Measurements from ENCODE around the gene RPS6KA5.
"Not testable (repeated sequence)": the region's sequence is repeated elsewhere in the genome, so short reads cannot be mapped to it uniquely, and the experiment has no call there.

Gene RPS6KA5

DNA sequence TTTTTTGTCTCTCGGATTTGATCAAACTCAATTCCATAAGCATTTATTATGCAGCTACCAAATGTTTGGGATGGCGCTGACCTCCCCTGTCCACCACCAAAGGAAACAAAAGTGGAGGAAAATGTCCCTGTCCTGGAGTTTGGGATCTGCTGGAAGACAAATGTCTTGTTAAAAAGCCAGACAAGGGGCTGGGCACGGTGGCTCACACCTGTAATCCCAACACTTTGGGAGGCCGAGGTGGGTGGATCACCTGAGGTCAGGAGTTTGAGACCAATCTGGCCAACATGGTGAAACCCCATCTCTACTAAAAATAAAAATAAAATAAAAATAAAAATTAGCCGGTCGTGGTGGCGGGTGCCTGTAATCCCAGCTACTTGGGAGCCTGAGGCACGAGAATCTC lies 221.9 kb downstream of the RPS6KA5 start:
- DNase-seq (ENCODE audit: low read depth in 4 of 4, low spot score in 1 of 4), result not testable (repeated sequence)

DNA sequence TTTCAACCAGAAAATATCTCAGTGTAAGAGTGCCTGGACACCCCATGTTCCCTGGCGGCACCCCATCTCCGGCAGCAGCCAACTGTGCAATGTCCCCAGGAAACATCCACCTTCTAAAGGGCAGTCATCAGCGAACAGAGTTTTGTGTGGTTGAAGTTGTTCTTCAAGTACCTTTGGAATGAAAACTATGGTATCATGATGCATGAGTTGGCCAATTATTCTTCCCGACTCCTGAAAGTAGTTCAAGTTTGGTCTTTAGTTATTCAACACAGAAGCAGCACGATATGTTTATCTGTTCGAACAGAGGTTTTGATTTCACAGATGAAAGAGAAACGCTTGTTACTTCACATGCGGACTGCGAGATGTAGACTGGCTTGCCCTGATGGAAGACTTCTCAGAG lies 223.1 kb downstream of the RPS6KA5 start:
- no peak for DNase-seq (ENCODE audit: low read depth in 4 of 4, low spot score in 1 of 4)

DNA sequence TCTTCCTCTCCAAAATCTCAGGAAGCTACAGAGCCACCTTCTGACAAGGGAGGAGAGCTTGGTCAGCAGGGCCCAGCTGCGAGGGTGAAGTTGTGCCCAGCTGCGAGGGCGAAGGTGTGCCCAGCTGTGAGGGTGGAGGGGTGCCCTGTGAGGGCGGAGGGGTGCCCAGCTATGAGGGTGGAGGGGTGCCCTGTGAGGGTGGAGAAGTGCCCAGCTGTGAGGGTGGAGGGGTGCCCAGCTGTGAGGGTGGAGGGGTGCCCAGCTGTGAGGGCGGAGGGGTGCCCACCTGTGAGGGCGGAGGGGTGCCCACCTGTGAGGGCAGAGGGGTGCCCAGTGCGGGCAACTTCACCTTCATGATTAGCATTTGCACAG lies 223.8 kb downstream of the RPS6KA5 start:
- DNase-seq (ENCODE audit: low read depth in 4 of 4, low spot score in 1 of 4), result no peak

DNA sequence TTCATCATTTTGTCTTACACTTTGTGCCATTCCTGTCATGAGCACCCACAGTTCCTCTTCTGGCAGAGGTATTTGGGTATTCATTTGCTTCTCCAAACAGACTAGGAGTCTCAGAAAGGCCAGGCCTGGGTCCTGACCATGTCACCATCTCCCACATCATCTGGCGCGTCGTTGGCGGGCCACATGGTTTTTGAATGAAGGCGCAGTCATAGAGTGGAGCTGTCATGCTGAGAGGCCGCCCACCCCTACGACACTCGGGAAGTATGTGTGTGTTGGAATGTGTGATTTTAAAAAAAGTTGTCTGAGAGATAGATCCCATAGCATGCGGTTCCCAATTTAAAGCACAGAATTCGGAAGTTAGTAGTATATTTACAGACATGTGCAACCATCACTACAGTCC lies 228.6 kb downstream of the RPS6KA5 start:
- no peak for DNase-seq (ENCODE audit: low read depth in 4 of 4, low spot score in 1 of 4)

DNA sequence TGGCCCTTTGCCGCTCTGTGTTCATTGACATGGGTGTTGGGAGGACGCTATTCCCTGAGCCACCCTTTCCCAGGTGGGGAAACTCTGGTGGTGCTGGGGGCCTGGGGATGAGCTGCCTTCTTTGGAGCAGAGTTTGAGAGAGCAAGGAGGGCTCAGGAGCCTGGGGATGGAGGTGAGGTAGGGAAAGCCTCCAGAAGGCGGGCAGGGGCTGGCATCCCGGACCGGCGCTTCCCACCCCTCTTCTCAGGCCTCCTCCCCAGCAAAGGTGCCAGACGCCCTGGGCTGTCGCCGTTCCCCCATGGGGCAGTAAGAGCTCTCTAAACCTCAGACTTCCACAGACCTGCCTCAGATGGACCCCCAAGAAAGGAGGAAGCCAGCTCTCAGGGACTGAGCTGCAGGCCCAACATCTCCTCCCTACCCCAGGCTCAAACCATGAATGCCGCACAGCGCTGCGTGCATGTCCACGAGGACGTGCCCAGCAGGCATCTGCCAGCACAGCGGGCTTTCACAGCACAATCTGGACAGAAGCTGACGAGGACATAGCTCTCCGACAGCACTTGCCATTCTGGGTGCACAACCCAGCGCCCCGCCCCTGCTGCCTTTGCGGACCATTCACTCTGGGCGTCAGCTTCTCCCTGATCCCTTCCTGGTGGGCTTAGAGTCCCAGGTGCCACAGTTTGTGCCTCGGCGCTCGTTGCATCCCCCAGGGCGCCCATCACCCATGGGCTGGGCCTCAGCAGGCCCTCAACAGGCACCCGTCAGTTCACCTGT lies 229.3 kb downstream of the RPS6KA5 start:
- no peak for DNase-seq (ENCODE audit: low read depth in 4 of 4, low spot score in 1 of 4)

DNA sequence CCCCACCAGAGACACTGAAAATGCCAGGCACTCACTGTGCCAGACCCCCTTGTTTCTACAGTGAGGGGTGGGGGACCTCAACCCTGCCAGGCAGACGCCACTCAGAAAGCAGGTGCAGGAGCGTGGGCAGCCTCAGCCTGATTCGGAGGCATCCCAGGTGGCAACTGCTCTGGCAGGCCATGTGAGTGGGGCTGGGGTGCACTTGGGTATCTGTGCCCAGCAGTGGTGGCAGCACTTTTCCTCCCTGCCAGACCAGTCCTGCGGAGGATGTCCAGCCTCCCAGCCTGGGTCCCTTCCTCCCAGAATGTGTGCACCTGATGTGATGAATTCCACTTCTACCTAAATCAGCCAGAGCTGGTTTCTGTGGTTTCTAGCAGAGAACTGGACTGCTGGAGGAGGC lies 230.8 kb downstream of the RPS6KA5 start:
- no peak for DNase-seq (ENCODE audit: low read depth in 4 of 4, low spot score in 1 of 4)

DNA sequence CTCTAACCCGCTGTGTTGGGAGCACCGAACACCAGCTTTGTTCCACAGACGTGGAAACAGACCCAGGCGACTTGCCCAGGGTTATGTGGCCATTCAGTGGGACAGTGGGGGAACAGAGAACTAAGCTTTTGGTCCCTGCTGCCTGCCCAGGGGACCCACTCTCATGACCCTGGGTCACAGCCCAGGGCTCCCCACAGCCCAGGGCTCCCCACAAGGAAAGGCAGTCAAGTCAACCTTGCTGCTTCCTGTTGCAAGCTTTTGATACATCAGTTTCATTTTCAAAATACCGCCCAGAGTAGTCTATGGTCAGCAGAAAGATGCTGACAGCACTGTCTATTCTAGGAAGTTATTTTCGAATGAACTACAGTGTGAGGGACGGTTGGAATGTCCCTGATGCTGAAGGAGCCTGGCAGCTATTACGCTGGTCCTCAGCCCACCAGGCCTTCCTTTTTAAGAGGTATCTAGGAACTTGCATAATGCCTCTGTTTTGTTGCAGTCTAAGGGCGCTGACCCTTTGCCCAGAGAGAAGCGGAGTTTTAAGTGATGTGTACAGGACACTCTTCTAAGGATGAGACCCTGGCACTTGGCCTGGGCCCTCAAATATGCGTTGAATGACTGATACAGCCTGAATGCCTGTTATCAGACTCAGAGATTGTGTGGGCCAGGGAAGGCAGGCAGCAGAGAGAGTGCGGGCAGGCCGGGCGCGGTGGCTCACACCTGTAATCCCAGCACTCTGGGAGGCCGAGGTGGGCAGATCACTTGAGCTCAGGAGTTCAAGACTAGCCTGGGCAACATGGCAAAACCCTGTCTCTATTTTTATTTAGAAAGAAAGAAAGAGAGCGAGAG lies 231.6 kb downstream of the RPS6KA5 start:
- no peak for DNase-seq (ENCODE audit: low read depth in 4 of 4, low spot score in 1 of 4)

DNA sequence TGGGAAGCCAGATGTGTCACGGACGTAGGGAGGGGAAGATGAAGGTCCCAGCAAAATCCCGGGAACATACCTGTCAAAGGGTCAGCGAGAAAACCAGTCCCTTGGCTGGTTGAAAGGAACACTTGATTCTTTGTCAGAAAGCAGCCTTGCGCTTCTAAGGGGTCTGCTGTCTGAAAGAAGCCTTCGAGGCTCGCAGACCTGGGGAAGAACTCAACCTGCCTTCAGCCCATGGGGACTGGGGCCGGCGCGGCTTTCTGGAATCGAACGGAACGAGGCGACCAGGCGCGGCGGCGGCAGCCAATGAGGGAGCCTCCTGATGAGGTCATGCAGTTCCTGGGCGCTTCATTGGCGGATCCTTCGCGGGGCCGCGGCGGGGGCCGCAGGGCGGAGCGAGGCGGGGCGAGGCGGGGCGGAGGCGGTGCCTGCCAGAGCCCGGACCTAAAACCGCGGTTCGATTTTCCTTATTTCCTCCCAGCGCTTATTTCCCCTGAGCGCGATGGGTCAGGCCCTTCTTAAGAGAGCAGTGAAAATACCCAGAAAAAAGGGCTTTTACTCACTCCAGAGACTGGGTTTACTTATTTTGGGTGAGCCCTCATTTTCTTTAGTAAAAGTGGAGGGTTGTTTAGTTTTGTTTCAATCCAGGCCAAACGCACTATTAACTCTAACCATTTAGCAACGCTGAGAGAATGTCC lies 232.4 kb downstream of the RPS6KA5 start:
- peak; percentile 79 to 88 (median 85) for DNase-seq (ENCODE audit: low read depth in 4 of 4, low spot score in 1 of 4)

DNA sequence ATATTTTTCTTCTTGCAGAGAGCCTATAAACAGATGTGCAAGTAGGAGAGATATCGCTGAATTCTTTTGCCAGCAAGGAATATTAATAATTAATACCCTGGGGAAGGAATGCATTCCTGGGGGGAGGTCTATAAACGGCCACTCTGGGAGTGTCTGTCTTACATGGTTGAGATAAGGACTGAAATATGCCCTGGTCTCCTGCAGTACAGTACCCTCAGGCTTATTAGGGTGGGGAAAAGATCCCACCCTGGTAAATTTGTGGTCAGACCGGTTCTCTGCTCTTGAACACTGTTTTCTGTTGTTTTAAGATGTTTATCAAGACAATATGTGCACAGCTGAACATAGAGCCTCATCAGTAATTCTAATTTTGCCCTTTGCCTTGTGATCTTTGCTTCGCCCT lies 236.9 kb downstream of the RPS6KA5 start:
- not testable (repeated sequence) for DNase-seq (ENCODE audit: low read depth in 4 of 4, low spot score in 1 of 4)

DNA sequence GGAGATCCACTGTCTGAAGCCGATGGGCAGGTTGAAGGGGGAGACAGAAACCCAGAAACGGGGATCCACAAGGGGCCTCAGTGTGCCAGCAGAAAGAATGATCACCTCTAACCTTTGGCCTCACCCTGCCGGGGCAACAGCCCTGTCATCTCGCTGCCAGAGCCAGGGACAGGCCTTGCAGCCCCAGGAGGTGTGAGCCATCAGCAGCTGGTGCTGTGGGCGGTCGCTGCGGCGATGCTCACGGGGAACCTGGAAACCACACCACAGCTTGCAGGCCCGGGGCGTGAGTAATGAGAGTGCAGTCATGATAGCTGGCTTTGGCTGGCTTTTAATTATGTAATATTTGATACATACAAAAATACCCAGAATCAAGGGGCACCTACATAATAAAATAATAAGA lies 239.5 kb downstream of the RPS6KA5 start:
- peak; percentile 45 to 63 (median 60) for DNase-seq (ENCODE audit: low read depth in 4 of 4, low spot score in 1 of 4)

DNA sequence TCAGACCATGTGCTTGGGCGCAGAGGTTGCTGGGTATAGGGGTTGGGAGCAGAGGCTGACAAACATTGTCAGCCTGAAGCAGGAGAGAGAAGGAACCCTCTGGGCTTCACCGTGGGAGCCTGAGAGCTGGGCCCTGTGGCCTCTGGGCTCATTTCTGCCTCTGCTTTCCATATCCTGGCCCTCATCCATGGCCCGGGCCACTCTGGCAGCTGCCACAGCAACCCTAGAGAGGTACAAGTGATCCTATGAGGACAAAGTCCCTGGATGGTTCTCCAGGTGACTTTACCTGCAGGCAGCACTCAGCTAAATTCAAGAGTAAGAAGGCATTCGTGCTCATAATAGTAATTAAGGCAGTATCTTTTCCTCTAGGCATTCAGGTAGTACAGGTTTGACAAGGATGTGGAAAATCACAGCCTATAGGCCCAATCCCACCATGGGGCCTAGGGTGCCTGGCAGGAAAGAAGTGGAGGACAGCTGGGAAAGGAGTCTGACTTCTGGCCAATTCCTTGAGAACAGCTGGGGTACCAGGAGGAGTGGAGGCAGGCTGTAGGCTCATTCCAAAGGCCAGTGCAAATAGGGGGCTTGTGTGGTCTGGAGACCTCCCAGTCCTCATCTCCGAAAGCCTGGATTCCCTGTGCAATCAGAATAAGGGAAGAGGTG lies 240.6 kb downstream of the RPS6KA5 start:
- no peak for DNase-seq (ENCODE audit: low read depth in 4 of 4, low spot score in 1 of 4)

DNA sequence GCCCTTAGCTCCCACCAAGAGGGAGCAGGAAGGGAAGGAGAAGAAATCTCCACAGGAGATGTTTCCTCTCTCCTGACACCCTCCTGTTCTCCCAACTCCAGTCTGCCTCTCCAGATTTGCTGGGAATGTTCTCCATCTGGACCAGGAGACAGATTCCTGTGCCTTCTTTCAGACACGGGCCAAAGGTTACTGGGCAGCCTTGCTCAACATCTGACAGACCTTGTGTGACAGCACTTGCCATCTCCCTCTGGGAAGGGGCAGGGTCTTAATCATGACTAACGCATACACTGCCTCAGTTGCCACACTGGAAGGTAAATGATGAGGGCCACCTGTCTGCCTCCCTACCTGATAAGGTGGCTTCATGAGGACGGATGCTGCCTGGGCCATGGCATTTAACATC lies 241.7 kb downstream of the RPS6KA5 start:
- DNase-seq (ENCODE audit: low read depth in 4 of 4, low spot score in 1 of 4), result no peak

DNA sequence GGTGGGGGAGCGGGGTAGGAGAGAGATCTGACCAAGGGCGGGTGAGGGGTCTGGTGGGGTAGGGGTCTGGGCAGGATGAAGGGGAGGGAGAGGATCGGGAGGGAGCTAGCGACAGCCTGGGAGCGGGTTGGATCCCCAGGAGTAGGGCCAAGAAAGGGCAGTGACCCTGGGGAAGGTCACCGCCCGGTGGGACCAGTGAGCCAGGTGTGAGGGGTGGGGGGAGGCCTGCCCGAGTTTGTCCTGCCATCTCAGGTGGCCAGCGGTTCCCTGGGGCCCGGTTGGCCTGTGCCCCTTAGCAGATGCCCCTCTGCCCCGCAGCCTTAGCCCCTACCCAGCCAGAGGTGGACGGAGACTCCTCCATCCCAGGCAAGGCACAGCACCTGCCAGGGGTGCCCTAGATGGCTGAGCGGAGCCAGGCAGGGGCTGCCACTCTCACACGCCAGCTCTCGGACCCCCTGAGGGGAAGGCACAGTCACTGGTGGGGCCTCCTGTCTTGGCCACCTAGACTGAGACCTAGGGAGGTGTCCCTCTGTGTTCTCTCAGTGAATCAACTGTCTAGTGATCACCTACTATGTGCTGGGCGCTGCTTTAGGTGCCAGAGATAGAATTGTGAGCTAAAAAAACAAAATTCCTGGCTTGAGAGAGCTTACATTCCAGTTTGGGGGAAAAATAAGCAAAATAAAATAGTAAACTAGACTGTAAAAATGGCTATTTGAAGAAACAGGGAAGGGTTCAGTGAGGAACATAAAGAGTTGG lies 243.6 kb downstream of the RPS6KA5 start:
- DNase-seq (ENCODE audit: low read depth in 4 of 4, low spot score in 1 of 4), result no peak

DNA sequence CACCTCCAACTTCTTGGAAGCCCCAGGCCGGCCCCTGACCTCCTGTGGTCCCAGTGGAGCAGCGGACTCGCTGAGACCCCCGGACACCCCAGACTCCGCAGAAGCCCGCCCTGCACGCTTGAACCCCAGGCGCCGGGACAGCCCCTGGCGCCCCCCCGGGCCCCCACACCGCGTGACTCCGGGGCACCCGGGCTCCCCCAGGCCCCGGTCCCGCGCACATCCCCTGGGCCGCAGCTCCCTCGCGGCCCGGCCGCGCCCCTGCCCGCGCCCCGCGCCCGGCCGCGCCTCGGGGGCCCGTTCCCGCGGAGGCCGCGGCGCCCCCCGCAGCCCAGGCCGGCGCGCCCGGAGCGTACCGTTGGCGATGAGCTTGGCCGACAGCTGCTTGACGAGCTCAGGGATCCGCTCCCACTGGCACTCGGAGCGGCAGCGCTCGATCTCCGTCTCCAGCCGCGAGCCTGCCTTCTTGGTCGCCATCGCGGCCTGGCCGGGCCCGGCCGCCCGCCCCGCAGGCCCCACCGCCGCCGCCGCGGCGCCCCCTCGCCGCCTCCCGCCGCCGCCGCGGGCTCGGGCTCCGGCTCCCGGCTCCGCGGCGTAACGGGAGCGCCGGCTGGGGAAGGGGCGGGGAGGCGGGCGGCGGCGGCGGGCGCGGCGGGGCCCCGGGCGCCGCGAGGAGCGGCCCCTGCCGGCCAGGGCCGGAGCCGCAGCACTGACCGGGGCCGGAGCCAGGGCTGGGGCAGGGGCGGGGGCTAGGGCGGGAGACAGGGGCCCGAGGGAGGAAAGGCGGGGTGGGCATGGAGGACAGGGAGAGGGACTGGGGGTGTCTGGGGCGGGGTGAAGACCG lies 244.4 kb downstream of the RPS6KA5 start, which contains the start of gene TTC7B:
Gene TTC7B (minus strand): TSS at position 609 of the 841 bp plus-strand sequence. CDS start 135 bp downstream, at position 474.
- peak in 2 of 4 experiments; percentile 13 to 20 for DNase-seq (ENCODE audit: low read depth in 4 of 4, low spot score in 1 of 4)

DNA sequence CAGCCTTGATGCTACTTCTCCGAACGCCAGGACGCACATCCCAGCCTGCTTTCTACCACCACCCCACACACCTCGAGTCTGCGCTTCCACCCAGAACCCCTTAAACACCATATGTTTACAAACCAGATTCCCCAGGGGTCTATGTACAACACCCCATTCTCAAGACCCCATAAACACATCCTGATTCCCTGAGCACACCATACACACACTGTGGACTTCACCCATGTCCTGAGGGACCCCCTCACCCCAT lies 244.9 kb downstream of the RPS6KA5 start:
- DNase-seq (ENCODE audit: low read depth in 4 of 4, low spot score in 1 of 4), result no peak

DNA sequence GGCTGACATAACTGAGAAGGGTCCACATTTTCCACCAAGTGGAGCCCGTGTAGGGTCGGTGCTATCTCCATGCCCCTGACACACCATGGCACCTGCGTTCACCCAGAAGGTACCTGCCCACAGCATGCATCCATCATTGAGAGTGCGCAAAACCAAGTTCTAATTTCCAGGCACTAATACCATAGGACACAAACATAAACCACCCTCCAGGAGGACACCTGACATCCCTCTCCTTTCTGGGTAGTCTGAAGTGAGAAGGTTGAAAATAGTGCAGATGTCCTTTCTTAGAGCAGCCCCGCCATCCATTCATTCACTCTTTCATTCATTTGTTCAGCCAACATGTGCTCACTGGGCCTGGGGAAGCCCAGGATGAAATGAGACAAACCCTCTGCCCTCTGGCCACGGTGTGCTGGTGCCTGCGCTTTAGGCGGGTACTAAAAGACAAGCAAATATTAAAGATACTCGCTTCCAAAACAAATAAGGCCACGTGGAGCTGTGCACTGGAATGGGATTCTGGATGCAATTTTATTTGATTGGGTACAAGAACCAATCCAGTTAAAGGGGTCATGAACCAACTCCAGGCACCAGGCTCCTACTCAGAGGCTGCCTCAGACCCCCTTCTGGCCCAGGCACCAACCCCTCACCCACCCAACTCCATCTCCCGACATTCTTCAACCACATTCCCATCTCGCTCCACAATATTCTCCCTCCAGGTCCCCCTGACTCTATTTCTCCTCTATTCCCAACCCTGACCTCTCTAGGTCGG lies 245.5 kb downstream of the RPS6KA5 start:
- no peak for DNase-seq (ENCODE audit: low read depth in 4 of 4, low spot score in 1 of 4)

DNA sequence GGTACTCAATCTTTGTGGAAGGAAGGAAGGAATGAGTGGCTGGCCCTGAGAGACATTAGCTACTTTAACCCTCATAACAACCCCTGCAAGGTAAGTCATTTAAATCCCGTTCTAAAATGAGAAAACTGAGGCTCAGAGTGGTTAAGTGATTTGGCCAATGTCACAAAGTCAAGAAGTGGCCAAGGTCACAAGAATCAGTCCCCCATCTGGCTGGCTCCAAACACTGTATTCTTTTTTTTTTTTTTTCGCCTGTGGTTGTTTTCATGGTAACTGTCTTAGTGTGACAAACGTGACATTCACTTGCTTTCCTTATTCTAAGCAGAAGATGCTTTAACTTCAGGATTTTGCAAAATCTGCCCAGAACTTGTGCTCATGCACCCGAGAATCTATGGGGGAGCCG lies 247.0 kb downstream of the RPS6KA5 start:
- DNase-seq (ENCODE audit: low read depth in 4 of 4, low spot score in 1 of 4), result no peak

DNA sequence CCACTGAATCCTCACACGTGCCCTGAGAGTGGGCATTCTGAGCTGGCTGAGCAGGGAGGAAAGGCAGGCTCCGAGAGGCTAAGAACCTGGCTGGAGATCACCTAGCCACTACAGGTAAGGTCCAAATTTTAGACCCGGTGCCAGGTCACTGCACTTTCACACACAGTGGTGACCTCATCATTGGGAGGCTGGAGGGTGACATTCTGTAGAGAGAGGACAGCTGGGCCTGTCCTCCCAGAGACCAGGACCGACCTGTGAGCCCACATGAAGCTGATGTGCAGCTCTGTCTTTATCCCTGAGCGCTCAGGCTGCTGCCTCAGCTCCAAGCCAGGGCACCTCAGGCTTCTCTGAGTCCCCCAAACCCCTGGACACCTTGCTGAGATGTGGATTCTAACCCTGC lies 248.3 kb downstream of the RPS6KA5 start:
- no peak for DNase-seq (ENCODE audit: low read depth in 4 of 4, low spot score in 1 of 4)

DNA sequence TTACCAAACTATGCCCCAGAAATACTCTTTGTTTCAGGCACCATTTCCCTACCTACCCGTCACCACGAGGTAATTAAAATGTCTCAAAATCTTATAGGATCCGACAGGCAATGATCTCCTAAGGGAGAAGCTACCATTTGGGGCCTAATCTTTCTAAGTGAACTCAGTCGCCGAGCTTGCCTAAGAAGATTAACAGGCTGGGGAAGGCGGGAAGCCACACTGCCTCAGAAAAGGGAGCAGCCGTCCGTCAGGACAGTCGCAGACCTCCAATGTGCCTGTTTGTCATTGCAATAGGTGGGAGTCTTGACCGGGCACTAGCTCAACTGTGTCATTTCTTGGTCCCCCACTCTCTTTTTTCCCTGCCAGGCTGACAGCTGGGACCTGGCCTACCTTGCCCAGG lies 248.8 kb downstream of the RPS6KA5 start:
- no peak for DNase-seq (ENCODE audit: low read depth in 4 of 4, low spot score in 1 of 4)
